Measurements from ENCODE around the gene CP.

The CP gene

GRCh38 chr3:149145356-149145755, 76.3 kb downstream of the CP start:
- Mint-ChIP-seq H3K27me3 (no peaks in the 10 kb centered on the region), H3K9me3 (no peaks in the 10 kb centered on the region), H3K4me3 (no peak overlapping the region), H3K36me3 (peaks cover 43% of the 10 kb centered on the region), H3K4me1 (peaks cover 2% of the 10 kb centered on the region), H3K27ac (no peak overlapping the region)
- DNase-seq: no peak
- CTCF ChIA-PET: no interaction called here

- Mint-ChIP-seq H3K36me3 (peaks cover 31% of the 10 kb centered on the region), H3K9me3 (no peaks in the 10 kb centered on the region), H3K27me3 (no peaks in the 10 kb centered on the region), H3K27ac (no peak overlapping the region), H3K4me1 (peaks cover 2% of the 10 kb centered on the region), H3K4me3 (no peak overlapping the region)
- CTCF ChIA-PET: no interaction called here
- no peak for DNase-seq
Measured at GRCh38 chr3:149142682-149143081, 78.9 kb downstream of the CP start.

GRCh38 chr3:149134575-149134974, 87.1 kb downstream of the CP start:
- Mint-ChIP-seq H3K4me3 (no peak overlapping the region), H3K27me3 (no peaks in the 10 kb centered on the region), H3K36me3 (peaks cover 11% of the 10 kb centered on the region), H3K4me1 (peaks cover 30% of the 10 kb centered on the region), H3K9me3 (no peaks in the 10 kb centered on the region), H3K27ac (no peak overlapping the region)
- CTCF ChIA-PET: interaction anchor here (1.0 kb wide), 1 partner anchor 14 kb away, joined by 3 read pairs; no protein-coding TSS in a partner anchor
- DNase-seq: no peak

GRCh38 chr3:149131589-149131988, 90.0 kb downstream of the CP start:
- DNase-seq: no peak
- Mint-ChIP-seq H3K27me3 (peaks cover 12% of the 10 kb centered on the region), H3K27ac (no peak overlapping the region), H3K36me3 (peaks cover 11% of the 10 kb centered on the region), H3K9me3 (no peaks in the 10 kb centered on the region), H3K4me3 (peak overlapping the region; percentile 82), H3K4me1 (peaks cover 39% of the 10 kb centered on the region)
- CTCF ChIA-PET: interaction anchor here (1.0 to 1.5 kb wide), 3 partner anchors 10 to 186 kb away, joined by 3 to 4 read pairs (median 4); no protein-coding TSS in a partner anchor

DNA sequence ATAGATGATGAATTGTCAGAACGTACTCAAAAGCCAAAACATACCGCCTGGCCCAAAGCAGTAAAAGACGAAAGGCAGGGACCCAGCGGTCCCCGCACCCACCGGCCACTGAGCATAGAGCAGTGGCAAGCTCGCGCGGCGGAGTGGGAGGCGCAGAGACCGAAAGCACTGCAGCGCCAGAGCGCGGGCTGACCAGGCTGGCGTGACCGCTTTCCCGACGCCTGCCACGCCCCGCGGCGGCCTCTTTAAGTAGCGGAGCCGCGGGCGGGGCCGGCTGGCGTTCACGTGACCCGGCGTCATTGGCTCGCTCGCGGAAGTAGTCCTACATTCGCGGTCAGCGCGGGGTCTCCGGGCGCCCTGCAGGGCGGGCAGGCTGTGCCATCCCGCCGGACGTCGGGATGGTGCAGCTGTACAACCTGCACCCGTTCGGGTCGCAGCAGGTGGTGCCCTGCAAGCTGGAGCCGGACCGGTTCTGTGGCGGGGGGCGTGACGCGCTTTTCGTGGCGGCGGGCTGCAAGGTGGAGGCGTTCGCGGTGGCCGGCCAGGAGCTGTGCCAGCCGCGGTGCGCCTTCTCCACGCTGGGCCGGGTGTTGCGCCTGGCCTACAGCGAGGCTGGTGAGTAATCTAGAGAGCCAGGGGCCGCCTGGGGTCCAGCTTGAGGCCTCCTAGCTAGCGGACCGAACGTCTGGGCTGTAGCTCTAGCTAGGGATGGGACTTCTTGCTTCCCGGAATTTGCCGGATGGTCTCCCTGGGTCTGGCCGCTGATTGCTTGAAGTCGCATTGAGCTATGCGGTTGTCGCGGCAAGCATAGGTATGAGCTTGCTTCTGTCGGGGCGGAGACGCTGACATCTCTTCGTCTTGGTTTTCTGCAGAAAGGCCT, 92.1 kb downstream of the CP start, which contains the start of gene HPS3:
HPS3 (plus strand) TSS at position 313 of the 880 bp plus-strand sequence; CDS start at position 399, 86 bp downstream.
- H3K27ac Mint-ChIP-seq: peak within 1 kb of the TSS; percentile 86
- CTCF ChIA-PET: interaction anchor here (0.6 to 2.2 kb wide), 6 partner anchors 9 to 146 kb away, joined by 3 to 19 read pairs (median 4); no protein-coding TSS in a partner anchor
- peak within 1 kb of the TSS; percentile 82 for H3K4me3 Mint-ChIP-seq
- H3K9me3 Mint-ChIP-seq: no peaks in the 10 kb centered on the region
- H3K27me3 Mint-ChIP-seq: peaks cover 30% of the 10 kb centered on the region
- DNase-seq: peak; percentile 90
- peaks cover 10% of the 10 kb centered on the region for H3K36me3 Mint-ChIP-seq
- peaks cover 39% of the 10 kb centered on the region for H3K4me1 Mint-ChIP-seq

GRCh38 chr3:149128821-149129220, 92.8 kb downstream of the CP start:
- CTCF ChIA-PET: interaction anchor here (2.2 kb wide), 1 partner anchor 8 kb away, joined by 19 read pairs; no protein-coding TSS in a partner anchor
- Mint-ChIP-seq H3K27me3 (peaks cover 36% of the 10 kb centered on the region), H3K4me3 (peak overlapping the region; percentile 82), H3K27ac (peak overlapping the region; percentile 86), H3K36me3 (peaks cover 10% of the 10 kb centered on the region), H3K9me3 (no peaks in the 10 kb centered on the region), H3K4me1 (peaks cover 39% of the 10 kb centered on the region)
- no peak for DNase-seq

- CTCF ChIA-PET: interaction anchor here (0.7 to 5.4 kb wide), 4 partner anchors 9 to 160 kb away, joined by 4 to 115 read pairs (median 4); no protein-coding TSS in a partner anchor
- peaks cover 5% of the 10 kb centered on the region for H3K4me1 Mint-ChIP-seq
- H3K27ac Mint-ChIP-seq: no peak overlapping the region
- no peak for DNase-seq
- H3K27me3 Mint-ChIP-seq: peaks cover 34% of the 10 kb centered on the region
- H3K4me3 Mint-ChIP-seq: no peak overlapping the region
- no peaks in the 10 kb centered on the region for H3K9me3 Mint-ChIP-seq
- H3K36me3 Mint-ChIP-seq: no peaks in the 10 kb centered on the region
Measured at GRCh38 chr3:149122721-149123578, 98.7 kb downstream of the CP start.
